ENCODE measurements around the gene ZNF202.
"Not testable (repeated sequence)": the region's sequence is repeated elsewhere in the genome, so short reads cannot be mapped to it uniquely, and the experiment has no call there.

The ZNF202 gene

DNA sequence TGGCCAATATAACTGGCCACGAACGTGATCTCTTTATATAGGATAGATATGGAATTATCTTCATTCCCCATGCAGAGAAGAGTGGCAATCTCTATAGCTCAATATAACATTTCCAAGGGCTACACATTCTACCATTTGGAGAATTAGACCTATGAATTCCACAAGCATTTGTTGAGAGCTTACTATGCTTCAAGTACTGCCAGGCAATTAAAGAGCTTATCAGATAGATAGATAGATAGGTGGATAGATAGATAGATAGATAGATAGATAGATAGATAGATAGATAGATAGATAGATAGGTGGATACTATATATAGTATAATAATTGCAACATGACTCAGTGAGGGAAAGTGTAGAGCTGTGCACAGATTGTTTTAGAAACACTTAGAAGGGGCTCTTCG is 14.4 kb upstream of the ZNF202 start:
- TF ChIP-seq, protein P1, sequence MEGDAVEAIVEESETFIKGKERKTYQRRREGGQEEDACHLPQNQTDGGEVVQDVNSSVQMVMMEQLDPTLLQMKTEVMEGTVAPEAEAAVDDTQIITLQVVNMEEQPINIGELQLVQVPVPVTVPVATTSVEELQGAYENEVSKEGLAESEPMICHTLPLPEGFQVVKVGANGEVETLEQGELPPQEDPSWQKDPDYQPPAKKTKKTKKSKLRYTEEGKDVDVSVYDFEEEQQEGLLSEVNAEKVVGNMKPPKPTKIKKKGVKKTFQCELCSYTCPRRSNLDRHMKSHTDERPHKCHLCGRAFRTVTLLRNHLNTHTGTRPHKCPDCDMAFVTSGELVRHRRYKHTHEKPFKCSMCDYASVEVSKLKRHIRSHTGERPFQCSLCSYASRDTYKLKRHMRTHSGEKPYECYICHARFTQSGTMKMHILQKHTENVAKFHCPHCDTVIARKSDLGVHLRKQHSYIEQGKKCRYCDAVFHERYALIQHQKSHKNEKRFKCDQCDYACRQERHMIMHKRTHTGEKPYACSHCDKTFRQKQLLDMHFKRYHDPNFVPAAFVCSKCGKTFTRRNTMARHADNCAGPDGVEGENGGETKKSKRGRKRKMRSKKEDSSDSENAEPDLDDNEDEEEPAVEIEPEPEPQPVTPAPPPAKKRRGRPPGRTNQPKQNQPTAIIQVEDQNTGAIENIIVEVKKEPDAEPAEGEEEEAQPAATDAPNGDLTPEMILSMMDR (IDR thresholded peaks at IDR 0.05; ENCODE audit: control extremely low read depth, extremely low read depth, low read depth, missing control alignments): no peak
- no peak for DNase-seq (ENCODE audit: extremely low spot score)
- ChIA-PET POLR2A (no interaction called here), CTCF (interaction anchor here (0.7 to 1.3 kb wide), 7 partner anchors 9 to 114 kb away, joined by 3 to 4 read pairs (median 3); no protein-coding TSS in a partner anchor)

DNA sequence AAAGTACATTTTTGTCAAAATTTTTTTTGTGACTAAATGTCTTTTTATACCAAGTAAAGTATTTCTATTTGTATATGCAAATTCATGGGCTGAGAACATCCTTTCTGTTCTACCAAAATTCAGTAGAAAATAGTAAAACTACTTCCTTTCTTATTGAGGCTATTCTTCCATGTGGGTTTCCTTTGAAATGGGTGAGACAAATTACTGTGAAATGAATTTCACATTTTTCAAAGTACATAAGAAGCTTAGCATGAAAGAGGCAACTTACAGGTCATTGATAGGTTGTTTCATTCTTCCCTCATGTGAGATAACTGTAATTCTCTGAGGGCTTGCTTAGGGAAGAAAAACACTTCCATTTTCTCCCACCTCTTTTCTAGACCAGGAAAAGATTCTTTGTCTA is 13.9 kb upstream of the ZNF202 start:
- CTCF ChIA-PET: interaction anchor here (0.7 to 1.3 kb wide), 5 partner anchors 9 to 114 kb away, joined by 3 to 4 read pairs (median 3); no protein-coding TSS in a partner anchor
- TF ChIP-seq, protein P1 (IDR thresholded peaks at IDR 0.05; ENCODE audit: control extremely low read depth, extremely low read depth, low read depth, missing control alignments): no peak
- no peak for DNase-seq (ENCODE audit: extremely low spot score)
- POLR2A ChIA-PET: no interaction called here

DNA sequence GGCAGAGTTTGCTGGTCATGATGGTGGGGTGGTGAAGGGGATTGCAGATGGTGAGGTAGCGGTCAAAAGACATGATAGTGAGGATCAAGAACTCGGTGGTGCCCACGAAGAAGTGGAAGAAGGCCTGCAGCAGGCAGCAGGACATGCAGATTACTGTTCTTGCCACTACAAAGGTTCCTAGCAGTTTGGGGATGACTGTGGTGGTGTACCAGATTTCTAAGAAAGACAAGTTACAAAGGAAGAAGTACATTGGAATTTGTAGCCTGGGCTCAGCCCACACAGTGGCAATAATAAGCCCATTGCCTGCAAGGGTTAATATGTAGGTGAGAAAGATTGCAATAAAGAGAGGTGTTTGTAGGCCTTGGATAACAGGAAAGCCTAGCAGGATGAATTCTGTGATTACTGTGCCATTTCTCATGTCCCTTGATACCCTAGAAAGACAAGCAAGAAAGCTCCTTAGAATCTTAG is 12.7 kb upstream of the ZNF202 start, which contains the start of gene OR6X1:
Gene OR6X1 (minus strand): TSS at position 418 of the 468 bp plus-strand sequence. CDS start 0 bp downstream, at position 418.
- TF ChIP-seq, protein P1 (IDR thresholded peaks at IDR 0.05; ENCODE audit: control extremely low read depth, extremely low read depth, low read depth, missing control alignments): no peak
- ChIA-PET POLR2A (no interaction called here), CTCF (no interaction called here)
- no peak for DNase-seq (ENCODE audit: extremely low spot score)

DNA sequence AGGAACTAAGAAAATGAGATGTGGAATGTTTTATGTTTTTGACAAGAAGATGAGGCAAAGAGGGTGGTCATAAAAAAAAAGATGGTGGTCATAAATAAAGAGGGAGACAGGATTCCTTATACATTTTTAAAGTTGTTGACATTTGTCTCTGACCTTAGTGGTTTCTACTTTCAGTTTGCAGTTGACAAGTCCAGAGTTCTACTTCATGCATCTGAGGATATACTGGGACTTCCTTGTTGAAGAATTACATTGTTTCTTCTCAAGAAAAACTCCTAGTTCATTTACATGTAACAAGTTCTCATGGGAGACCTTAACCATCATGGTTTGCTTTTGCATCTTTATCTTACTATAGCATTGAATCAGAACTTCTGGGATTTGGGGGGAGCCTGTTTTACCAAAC is 11.7 kb upstream of the ZNF202 start:
- TF ChIP-seq, protein P1 (IDR thresholded peaks at IDR 0.05; ENCODE audit: control extremely low read depth, extremely low read depth, low read depth, missing control alignments): no peak
- no peak for DNase-seq (ENCODE audit: extremely low spot score)
- CTCF ChIA-PET: no interaction called here
- POLR2A ChIA-PET: no interaction called here

DNA sequence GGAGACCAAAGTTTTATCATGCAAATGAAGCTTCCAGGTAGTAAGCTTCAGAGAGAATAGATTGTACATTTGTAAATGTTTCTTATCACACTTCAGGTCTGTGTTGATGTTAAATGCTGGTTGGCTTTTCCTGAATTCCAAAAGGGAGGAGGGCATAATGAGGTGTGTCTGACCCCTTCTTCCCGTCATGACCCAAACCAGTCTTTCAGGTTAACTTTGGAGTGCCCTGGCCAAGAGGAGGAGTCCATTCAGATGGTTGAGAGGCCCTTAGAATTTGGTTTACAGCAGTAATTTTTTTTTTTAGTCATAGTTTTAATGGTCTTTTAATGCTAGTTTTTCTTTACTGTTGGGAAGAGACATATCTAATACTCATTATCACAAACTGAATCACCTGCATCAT is 10.3 kb upstream of the ZNF202 start:
- no peak for DNase-seq (ENCODE audit: extremely low spot score)
- POLR2A ChIA-PET: no interaction called here
- CTCF ChIA-PET: no interaction called here
- TF ChIP-seq, protein P1 (IDR thresholded peaks at IDR 0.05; ENCODE audit: control extremely low read depth, extremely low read depth, low read depth, missing control alignments): no peak

DNA sequence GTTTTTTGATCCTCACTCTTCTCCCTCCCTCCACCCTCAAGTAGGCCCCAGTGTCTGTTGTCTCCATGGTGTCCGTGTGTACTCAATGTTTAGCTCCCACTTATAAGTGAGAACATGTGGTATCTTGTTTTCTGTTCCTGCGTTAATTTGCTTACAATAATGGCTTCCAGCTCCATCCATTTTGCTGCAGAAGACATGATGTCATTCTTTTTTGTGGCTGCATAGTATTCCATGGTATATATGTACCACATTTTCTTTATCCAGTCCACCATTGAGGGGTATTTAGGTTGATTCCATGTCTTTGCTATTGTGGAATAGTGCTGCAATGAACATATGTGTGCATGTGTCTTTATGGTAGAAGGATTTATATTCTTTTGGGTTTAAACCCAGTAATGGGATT is 6.9 kb upstream of the ZNF202 start:
- POLR2A ChIA-PET: not testable (repeated sequence)

DNA sequence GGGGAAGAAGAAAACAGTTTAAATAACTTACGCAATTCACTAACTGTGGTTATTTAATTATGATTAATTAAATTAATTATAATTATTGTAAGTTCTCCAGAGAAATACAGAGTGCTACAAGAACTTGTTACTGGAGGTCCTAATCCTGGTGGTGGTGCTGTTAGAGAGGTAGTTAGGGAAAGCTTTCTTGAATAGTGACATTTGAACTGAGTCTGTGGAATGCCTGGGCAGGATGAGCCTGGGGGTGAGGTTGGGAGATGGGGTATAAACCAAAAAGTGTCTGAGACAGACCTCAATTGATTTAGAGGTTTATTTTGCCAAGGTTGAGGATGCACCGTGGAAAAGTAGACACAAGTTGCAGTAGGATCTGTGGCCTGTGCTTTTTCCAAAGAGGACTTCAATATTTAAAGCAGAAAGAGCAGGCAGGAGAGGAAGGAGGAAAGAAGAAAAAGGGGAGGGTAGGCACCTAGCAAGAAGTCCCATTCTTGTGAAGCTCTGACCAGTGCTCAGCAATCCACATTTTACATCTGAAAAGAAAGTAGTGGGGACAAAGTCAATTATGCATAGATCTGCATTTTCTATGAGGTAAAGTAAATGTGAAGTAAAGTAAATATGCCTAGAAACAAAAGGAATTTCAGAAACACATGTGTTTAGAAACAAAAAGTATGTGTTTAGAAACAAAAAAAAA is 4.4 kb upstream of the ZNF202 start:
- ChIA-PET CTCF (interaction anchor here (0.8 to 1.6 kb wide), 3 partner anchors 10 to 35 kb away, joined by 3 to 4 read pairs (median 4); no protein-coding TSS in a partner anchor), POLR2A (no interaction called here)
- DNase-seq (ENCODE audit: extremely low spot score): no peak
- TF ChIP-seq, protein P1 (IDR thresholded peaks at IDR 0.05; ENCODE audit: control extremely low read depth, extremely low read depth, low read depth, missing control alignments): no peak

More for the DNA sequence above, 6.9 kb upstream of the ZNF202 start:
- CTCF ChIA-PET: interaction anchor here (1.6 to 2.0 kb wide), 2 partner anchors 10 to 17 kb away, joined by 4 to 7 read pairs; no protein-coding TSS in a partner anchor
- not testable (repeated sequence) for DNase-seq (ENCODE audit: extremely low spot score)
